Breast epithelium (tissue), 3 donors: ENCODE measurements around the gene ALDH18A1.

Experiments
- CTCF ChIP-seq, 3 donors: fragments of 450-650 bp; IDR thresholded peaks; one replicate each; pipeline ENCODE4 v1.5.1; 2016 to 2017; ENCODE audit warnings: antibody characterized with exemption in 3 of 3, mild to moderate bottlenecking in 3 of 3, moderate library complexity in 3 of 3
- POLR2A ChIP-seq: fragments of 450-650 bp; IDR thresholded peaks from one replicate; pipeline ENCODE4 v1.6.1; 2016; ENCODE audit warnings: antibody characterized with exemption, mild to moderate bottlenecking, moderate library complexity
- POLR2AphosphoS5 ChIP-seq, 3 donors: sonication (generic); formaldehyde crosslinking; IDR thresholded peaks; one replicate each; pipeline ENCODE4 v1.6.1; 2017; ENCODE audit warnings: antibody characterized with exemption in 3 of 3

DNA sequence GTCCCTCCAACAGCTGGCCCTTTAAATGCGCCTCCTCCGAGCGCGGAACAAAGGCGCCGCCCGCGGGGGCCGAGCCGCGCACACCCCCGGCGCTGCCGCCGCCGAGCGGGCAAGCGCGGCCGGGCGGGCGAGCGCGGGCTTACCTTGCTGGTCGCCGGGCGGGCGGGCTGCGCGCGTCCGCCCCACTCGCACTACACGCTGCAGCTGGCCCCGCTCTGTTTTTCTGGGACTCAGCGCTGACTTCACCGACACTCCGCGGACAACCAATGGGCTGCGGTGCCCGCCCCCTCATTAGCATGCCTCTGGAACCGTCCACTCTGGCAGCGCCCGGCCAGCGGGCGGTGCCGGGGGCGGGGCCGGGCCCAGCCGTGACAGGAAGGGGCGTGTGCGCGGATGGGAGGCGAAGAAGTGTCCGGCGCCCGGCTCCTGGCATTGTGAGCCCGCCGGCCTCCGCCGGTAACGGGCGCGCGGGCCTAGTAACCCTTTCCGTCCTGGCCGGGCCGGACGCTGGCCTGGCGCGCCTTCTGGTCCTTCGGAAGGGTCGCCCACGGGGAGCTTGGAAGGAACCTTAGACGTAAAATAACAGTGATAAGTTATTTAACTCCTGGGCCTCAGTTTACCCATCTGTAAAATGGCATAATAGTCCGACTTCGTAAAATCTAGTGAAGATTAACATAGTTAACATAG, 95.2 kb downstream of the ALDH18A1 start, which contains the start of gene SORBS1:
- TF ChIP-seq CTCF (IDR thresholded peaks at IDR 0.05) (peak in 1 of 3 donors; percentile 0), POLR2A (no peak), POLR2AphosphoS5 (IDR thresholded peaks at IDR 0.05) (peak; percentile 54 to 79 (median 69))
